IPS-18a (cell line): ENCODE results near the gene KCNT1.

Source experiments
- H3K27ac ChIP-seq: one replicate; pipeline ENCODE4 v1.5.1; 2013; ENCODE audit warnings: low read length
- H3K27me3 ChIP-seq: one replicate; pipeline ENCODE4 v1.6.1; 2013; ENCODE audit warnings: mild to moderate bottlenecking, low read length; ENCODE audit not compliant: control insufficient read depth, insufficient read depth
- H3K36me3 ChIP-seq: one replicate; pipeline ENCODE4 v1.6.1; 2013; ENCODE audit warnings: low read depth, low read length; ENCODE audit not compliant: control insufficient read depth
- H3K4me1 ChIP-seq: one replicate; pipeline ENCODE4 v1.6.1; 2013; ENCODE audit warnings: low read depth, low read length; ENCODE audit not compliant: control insufficient read depth
- H3K4me3 ChIP-seq: one replicate; pipeline ENCODE4 v1.5.1; 2013; ENCODE audit warnings: low read length
- H3K9ac ChIP-seq: one replicate; pipeline ENCODE4 v1.6.1; 2013; ENCODE audit warnings: mild to moderate bottlenecking, low read length, moderate library complexity
- H3K9me3 ChIP-seq: one replicate; pipeline ENCODE4 v1.6.1; 2013; ENCODE audit warnings: low read depth, low read length; ENCODE audit not compliant: control insufficient read depth

Gene KCNT1

GRCh38 chr9:135693771-135694170 is 8.2 kb upstream of the KCNT1 start:
- H3K9ac ChIP-seq = no peak overlapping the region
- no peaks in the 10 kb centered on the region for H3K9me3 ChIP-seq
- H3K27me3 ChIP-seq = no peaks in the 10 kb centered on the region
- H3K4me1 ChIP-seq = no peaks in the 10 kb centered on the region
- H3K4me3 ChIP-seq = no peak overlapping the region
- no peaks in the 10 kb centered on the region for H3K36me3 ChIP-seq
- no peak overlapping the region for H3K27ac ChIP-seq

GRCh38 chr9:135694414-135694813 is 7.6 kb upstream of the KCNT1 start:
- Histone ChIP-seq H3K9ac (no peak overlapping the region), H3K27ac (no peak overlapping the region), H3K27me3 (no peaks in the 10 kb centered on the region), H3K36me3 (no peaks in the 10 kb centered on the region), H3K4me1 (no peaks in the 10 kb centered on the region), H3K9me3 (no peaks in the 10 kb centered on the region), H3K4me3 (no peak overlapping the region)

- Histone ChIP-seq H3K4me1 (no peaks in the 10 kb centered on the region), H3K27me3 (no peaks in the 10 kb centered on the region), H3K36me3 (no peaks in the 10 kb centered on the region), H3K4me3 (no peak overlapping the region), H3K9me3 (no peaks in the 10 kb centered on the region), H3K27ac (no peak overlapping the region), H3K9ac (no peak overlapping the region)
Observed at GRCh38 chr9:135695036-135695435, 6.9 kb upstream of the KCNT1 start.

- Histone ChIP-seq H3K9me3 (no peaks in the 10 kb centered on the region), H3K9ac (no peak overlapping the region), H3K4me1 (no peaks in the 10 kb centered on the region), H3K4me3 (no peak overlapping the region), H3K27me3 (peaks cover 1% of the 10 kb centered on the region), H3K27ac (no peak overlapping the region), H3K36me3 (no peaks in the 10 kb centered on the region)
Observed at GRCh38 chr9:135695642-135696041, 6.3 kb upstream of the KCNT1 start.

GRCh38 chr9:135696446-135696845 is 5.5 kb upstream of the KCNT1 start:
- Histone ChIP-seq H3K27me3 (peaks cover 9% of the 10 kb centered on the region), H3K4me3 (no peak overlapping the region), H3K4me1 (no peaks in the 10 kb centered on the region), H3K27ac (no peak overlapping the region), H3K9me3 (no peaks in the 10 kb centered on the region), H3K9ac (no peak overlapping the region), H3K36me3 (no peaks in the 10 kb centered on the region)

- no peaks in the 10 kb centered on the region for H3K4me1 ChIP-seq
- no peak overlapping the region for H3K9ac ChIP-seq
- no peaks in the 10 kb centered on the region for H3K9me3 ChIP-seq
- H3K27me3 ChIP-seq = peaks cover 12% of the 10 kb centered on the region
- H3K27ac ChIP-seq = no peak overlapping the region
- H3K4me3 ChIP-seq = no peak overlapping the region
- H3K36me3 ChIP-seq = no peaks in the 10 kb centered on the region
Observed at GRCh38 chr9:135697226-135697625, 4.8 kb upstream of the KCNT1 start.

GRCh38 chr9:135698236-135698635 is 3.7 kb upstream of the KCNT1 start:
- Histone ChIP-seq H3K27ac (no peak overlapping the region), H3K9me3 (no peaks in the 10 kb centered on the region), H3K4me3 (no peak overlapping the region), H3K36me3 (no peaks in the 10 kb centered on the region), H3K27me3 (peaks cover 22% of the 10 kb centered on the region), H3K4me1 (no peaks in the 10 kb centered on the region), H3K9ac (no peak overlapping the region)

GRCh38 chr9:135698767-135699166 is 3.2 kb upstream of the KCNT1 start:
- Histone ChIP-seq H3K4me3 (no peak overlapping the region), H3K4me1 (no peaks in the 10 kb centered on the region)

GRCh38 chr9:135699440-135699839 is 2.5 kb upstream of the KCNT1 start, which contains the start of gene SOHLH1:
SOHLH1 (minus strand) TSS chr9:135699481; CDS start chr9:135699467, 14 bp downstream.
- Histone ChIP-seq H3K27ac (no peak within 1 kb of the TSS), H3K4me1 (no peaks in the 10 kb centered on the region), H3K27me3 (peaks cover 26% of the 10 kb centered on the region), H3K4me3 (no peak within 1 kb of the TSS), H3K36me3 (no peaks in the 10 kb centered on the region), H3K9me3 (no peaks in the 10 kb centered on the region), H3K9ac (no peak within 1 kb of the TSS)

More at GRCh38 chr9:135698767-135699166, 3.2 kb upstream of the KCNT1 start:
- Histone ChIP-seq H3K9me3 (no peaks in the 10 kb centered on the region), H3K36me3 (no peaks in the 10 kb centered on the region), H3K27ac (no peak overlapping the region), H3K9ac (no peak overlapping the region), H3K27me3 (peaks cover 26% of the 10 kb centered on the region)

GRCh38 chr9:135700525-135700924 is 1.5 kb upstream of the KCNT1 start:
- Histone ChIP-seq H3K9ac (no peak overlapping the region), H3K27ac (no peak overlapping the region), H3K36me3 (no peaks in the 10 kb centered on the region), H3K4me3 (no peak overlapping the region), H3K9me3 (no peaks in the 10 kb centered on the region), H3K4me1 (no peaks in the 10 kb centered on the region), H3K27me3 (peaks cover 26% of the 10 kb centered on the region)

GRCh38 chr9:135701067-135701958 is 672 bp upstream of the KCNT1 start:
- peak overlapping the region; percentile 48 for H3K4me3 ChIP-seq
- H3K9ac ChIP-seq = no peak overlapping the region

GRCh38 chr9:135703726-135704125 is 1.7 kb downstream of the KCNT1 start:
- no peak overlapping the region for H3K9ac ChIP-seq
- H3K4me3 ChIP-seq = no peak overlapping the region
- no peaks in the 10 kb centered on the region for H3K36me3 ChIP-seq
- no peaks in the 10 kb centered on the region for H3K4me1 ChIP-seq
- no peak overlapping the region for H3K27ac ChIP-seq
- no peaks in the 10 kb centered on the region for H3K9me3 ChIP-seq
- H3K27me3 ChIP-seq = peaks cover 26% of the 10 kb centered on the region

More at GRCh38 chr9:135701067-135701958, 672 bp upstream of the KCNT1 start:
- H3K9me3 ChIP-seq = no peaks in the 10 kb centered on the region
- peaks cover 26% of the 10 kb centered on the region for H3K27me3 ChIP-seq
- H3K4me1 ChIP-seq = no peaks in the 10 kb centered on the region
- H3K27ac ChIP-seq = no peak overlapping the region
- no peaks in the 10 kb centered on the region for H3K36me3 ChIP-seq
